A549 treated with Hydrocortisone at 1 μM for 4 hours (cell line): ENCODE measurements around the gene CHRNB2. TPM values are rescaled to one million over a fixed set of nuclear protein-coding genes. Genes with fewer than 3 reads are reported as not detected.

Source experiments
- total RNA-seq: library from RNA; stranded (reverse); fragments of 200-300 nt; extraction: Qiagen RNA extraction; gene quantifications from 5 replicates; pipeline ENCODE4 v1.2.3, GENCODE V29; 2022

CHRNB2 gene, protein sequence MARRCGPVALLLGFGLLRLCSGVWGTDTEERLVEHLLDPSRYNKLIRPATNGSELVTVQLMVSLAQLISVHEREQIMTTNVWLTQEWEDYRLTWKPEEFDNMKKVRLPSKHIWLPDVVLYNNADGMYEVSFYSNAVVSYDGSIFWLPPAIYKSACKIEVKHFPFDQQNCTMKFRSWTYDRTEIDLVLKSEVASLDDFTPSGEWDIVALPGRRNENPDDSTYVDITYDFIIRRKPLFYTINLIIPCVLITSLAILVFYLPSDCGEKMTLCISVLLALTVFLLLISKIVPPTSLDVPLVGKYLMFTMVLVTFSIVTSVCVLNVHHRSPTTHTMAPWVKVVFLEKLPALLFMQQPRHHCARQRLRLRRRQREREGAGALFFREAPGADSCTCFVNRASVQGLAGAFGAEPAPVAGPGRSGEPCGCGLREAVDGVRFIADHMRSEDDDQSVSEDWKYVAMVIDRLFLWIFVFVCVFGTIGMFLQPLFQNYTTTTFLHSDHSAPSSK
- total RNA-seq = 0.29 to 0.54 TPM (median 0.43 TPM) in 5 replicates

DNA sequence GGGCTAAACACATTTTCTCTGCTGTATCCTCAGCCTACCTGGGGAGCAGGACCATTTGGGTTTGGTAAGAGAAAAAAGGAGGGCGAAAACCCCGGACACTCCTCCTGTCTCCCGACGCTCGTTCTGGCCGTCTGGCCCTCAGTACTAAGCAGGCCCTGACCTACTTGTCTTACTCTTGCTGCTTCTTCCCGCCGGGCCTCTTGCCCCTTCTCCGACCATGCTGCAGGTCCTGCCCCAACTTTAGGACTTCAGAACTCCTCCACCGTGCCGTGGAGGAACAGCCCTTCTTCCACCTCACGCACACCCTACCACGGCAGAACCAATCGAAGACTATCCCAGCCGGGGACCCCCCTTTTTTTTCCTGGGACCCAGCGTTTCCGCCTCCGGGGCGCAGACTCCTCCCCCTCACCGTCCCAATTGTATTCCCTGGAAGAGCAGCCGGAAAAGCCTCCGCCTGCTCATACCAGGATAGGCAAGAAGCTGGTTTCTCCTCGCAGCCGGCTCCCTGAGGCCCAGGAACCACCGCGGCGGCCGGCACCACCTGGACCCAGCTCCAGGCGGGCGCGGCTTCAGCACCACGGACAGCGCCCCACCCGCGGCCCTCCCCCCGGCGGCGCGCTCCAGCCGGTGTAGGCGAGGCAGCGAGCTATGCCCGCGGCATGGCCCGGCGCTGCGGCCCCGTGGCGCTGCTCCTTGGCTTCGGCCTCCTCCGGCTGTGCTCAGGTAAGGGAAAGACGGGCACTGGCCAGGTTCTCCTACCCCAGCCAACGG lies at the start of gene CHRNB2:
Gene CHRNB2, plus strand, starts transcription at position 393 of the 771 bp plus-strand sequence. Its CDS starts 267 bp downstream, at position 660.

DNA sequence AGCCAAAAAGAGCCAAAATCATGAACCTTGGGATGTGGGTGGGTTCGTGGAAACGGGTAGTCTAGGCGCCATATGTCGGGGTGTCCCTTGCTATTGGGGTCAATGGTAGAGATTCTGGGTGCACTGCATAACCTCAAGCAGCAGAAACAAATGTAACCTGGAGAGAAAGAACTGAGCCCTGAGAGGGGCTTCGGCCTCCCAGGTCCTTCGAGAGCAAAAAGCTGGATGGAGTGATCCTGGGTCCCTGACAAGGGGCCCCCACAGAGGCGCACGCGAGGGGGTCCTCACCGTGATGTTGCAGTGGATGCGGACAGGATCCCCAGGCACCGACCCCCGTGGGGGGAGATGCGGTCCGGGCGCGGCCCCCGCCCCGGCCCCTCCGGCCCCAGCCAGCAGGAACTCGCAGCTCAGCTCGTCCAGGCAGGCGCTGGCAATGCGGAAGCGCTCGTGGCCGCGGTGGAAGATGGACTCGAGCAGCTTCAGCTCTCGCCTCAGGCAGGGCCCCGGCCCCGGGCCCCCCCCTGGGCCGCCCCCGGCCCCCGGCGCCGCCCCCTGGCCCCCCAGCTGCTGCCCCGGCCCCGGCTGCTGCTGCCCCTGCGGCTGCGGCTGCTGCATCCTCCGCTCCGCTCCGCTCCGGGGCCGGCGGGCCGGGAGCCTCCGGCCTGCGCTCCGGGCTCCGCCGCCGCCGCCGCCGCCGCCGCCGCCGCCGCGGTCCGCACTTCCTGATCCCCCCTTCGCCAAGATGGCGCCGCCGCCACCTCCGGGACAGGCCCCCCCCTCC lies 9.4 kb upstream of the CHRNB2 start, which contains the start of gene UBE2Q1:
Gene UBE2Q1, minus strand, starts transcription at position 724 of the 781 bp plus-strand sequence. Its CDS starts 109 bp downstream, at position 615.

DNA sequence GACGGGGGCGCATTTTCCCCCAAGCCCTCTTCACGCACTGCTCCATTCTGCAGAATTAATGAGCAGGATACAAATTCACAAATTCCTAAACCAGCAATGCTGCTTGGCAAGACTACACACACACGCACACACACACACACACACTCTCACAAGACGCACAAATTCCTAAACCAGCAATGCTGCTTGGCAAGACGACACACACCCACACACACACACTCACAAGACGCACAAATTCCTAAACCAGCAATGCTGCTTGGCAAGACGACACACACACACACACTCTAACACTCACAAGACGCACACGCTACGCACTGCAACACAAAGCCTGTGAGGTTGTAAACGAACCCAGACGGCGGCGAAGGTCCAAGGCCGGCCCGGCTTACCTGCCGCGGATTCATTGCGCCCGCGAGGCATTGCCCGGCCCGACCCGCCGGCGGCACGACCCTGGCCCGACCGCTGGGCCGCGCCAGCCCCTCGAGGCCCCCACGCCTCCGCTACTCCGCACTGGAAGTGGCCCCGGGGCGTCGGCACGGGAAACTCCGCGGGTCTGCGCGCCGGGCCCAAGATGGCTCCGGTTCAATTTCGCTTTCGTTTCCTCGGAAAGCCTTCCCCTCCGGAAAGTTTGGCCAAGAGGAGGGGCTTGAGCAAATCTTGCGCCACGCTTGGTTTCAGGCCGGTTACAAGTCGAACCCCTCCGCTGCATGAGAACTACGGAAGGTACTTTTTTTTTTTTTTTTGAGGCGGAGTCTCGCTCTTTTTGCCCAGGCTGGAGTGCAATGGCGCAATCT lies 40.2 kb downstream of the CHRNB2 start, which contains the start of gene ADAR:
Gene ADAR, minus strand, starts transcription at position 578 of the 788 bp plus-strand sequence. Its CDS starts 180 bp downstream, at position 398.

Other genes starting within 250 kb of the CHRNB2 start
- not detected in 5 replicates for gene AQP10, start 246.7 kb upstream of the CHRNB2 start, total RNA-seq
- 30.1 to 43.8 TPM (median 38.3 TPM) in 5 replicates for gene ATP8B2, start 242.3 kb upstream of the CHRNB2 start, total RNA-seq
- 24.3 to 30.7 TPM (median 26.2 TPM) in 5 replicates for gene IL6R, start 162.4 kb upstream of the CHRNB2 start, total RNA-seq
- gene TDRD10, start 65.6 kb upstream of the CHRNB2 start, total RNA-seq = 0.10 to 0.16 TPM in 2 of 5 replicates, not detected in the others
- 0.10 to 0.20 TPM (median 0.12 TPM) in 5 replicates for gene SHE, start 65.4 kb upstream of the CHRNB2 start, total RNA-seq
- 56.7 to 75.3 TPM (median 67.8 TPM) in 5 replicates for gene UBE2Q1, start 9.1 kb upstream of the CHRNB2 start, total RNA-seq
- 66.9 to 92.9 TPM (median 73.2 TPM) in 5 replicates for gene ADAR, start 40.4 kb downstream of the CHRNB2 start, total RNA-seq